B cell (primary cell): ENCODE results near the gene HSPBP1.

ENCODE experiments used
- CTCF ChIP-seq: fragments of 200-600 bp; IDR thresholded peaks from one replicate; pipeline ENCODE4 v1.8.0; 2022; ENCODE audit warnings: antibody characterized with exemption, mild to moderate bottlenecking
- EZH2 ChIP-seq: IDR thresholded peaks from 2 replicates; pipeline ENCODE4 v1.6.1; 2012; ENCODE audit warnings: borderline replicate concordance, low read depth, mild to moderate bottlenecking, moderate library complexity, low read length; ENCODE audit not compliant: insufficient read depth, poor library complexity, severe bottlenecking

- TF ChIP-seq CTCF, result no peak
- TF ChIP-seq EZH2, result no peak
Measured at GRCh38 chr19:55240713-55241020, 39.2 kb downstream of the HSPBP1 start.
